Endothelial cell of umbilical vein (primary cell): Measurements from ENCODE around the gene LRRC19. TPM values are rescaled to one million over a fixed set of nuclear protein-coding genes. Genes with fewer than 3 reads are reported as not detected.

Experiments used
- BruUV-seq: library from RNA; stranded (reverse); fragments of 400-500 nt; replicated peaks from 2 replicates; lab custom pipeline; 2021; lab: Mats Ljungman, UMichigan
- CTCF ChIA-PET: fragments of 300-600, 350-600 bp; sonication (Branson Sonifier 250); formaldehyde crosslinking; loops from one replicate; lab custom pipeline; 2021; ENCODE audit warnings: antibody characterized with exemption, inconsistent platforms; lab: Charles Lee
- POLR2A ChIA-PET: fragments of 300-600, 350-600 bp; sonication (Branson Sonifier 250); formaldehyde crosslinking; loops from one replicate; lab custom pipeline; 2021; ENCODE audit warnings: antibody characterized with exemption, inconsistent platforms; lab: Charles Lee
- DNase-seq: peaks from one replicate; pipeline ENCODE4 v3.0.0-alpha.2; 2011; ENCODE audit warnings: low read depth, low spot score
- FAIRE-seq: peaks from 2 replicates; lab custom pipeline; 2011; peaks lifted over from hg19 to GRCh38; lab: Jason Lieb, UNC
- H2AFZ ChIP-seq: 2 replicates; pipeline ENCODE4 v1.6.0; 2012; ENCODE audit warnings: low read depth, low read length, control low read depth, inconsistent platforms
- H3K27ac ChIP-seq: 2 replicates; pipeline ENCODE4 v1.5.1; 2011; ENCODE audit warnings: low read depth, mild to moderate bottlenecking, control low read depth, low read length, moderate library complexity; ENCODE audit not compliant: insufficient read depth
- H3K27me3 ChIP-seq, 2 experiments: 2 replicates each; pipeline versions ENCODE4 v1.6.0 to v1.6.1; 2011; ENCODE audit warnings: low read length in 2 of 2, mixed read lengths in 1 of 2; ENCODE audit not compliant: control insufficient read depth in 2 of 2, insufficient read depth in 2 of 2
- H3K36me3 ChIP-seq, 2 experiments: 2 replicates in 1 of 2; 3 replicates in 1 of 2; pipeline ENCODE4 v1.5.1; 2011; ENCODE audit warnings: low read length in 2 of 2, mild to moderate bottlenecking in 1 of 2, moderate library complexity in 1 of 2; ENCODE audit not compliant: control insufficient read depth in 2 of 2, insufficient read depth in 2 of 2; ENCODE audit errors: extremely low read depth in 1 of 2
- H3K4me1 ChIP-seq: 3 replicates; pipeline ENCODE4 v1.5.1; 2011; ENCODE audit warnings: mild to moderate bottlenecking, low read length; ENCODE audit not compliant: control insufficient read depth, insufficient read depth; ENCODE audit errors: extremely low read depth
- H3K4me2 ChIP-seq: 2 replicates; pipeline ENCODE4 v1.6.1; 2011; ENCODE audit warnings: low read length, control low read depth, mixed read lengths; ENCODE audit not compliant: insufficient read depth
- H3K4me3 ChIP-seq, 3 experiments: fragments of 200-600 bp in 1 of 3; sonication (generic), shearing (Covaris generic) in 1 of 3; replicated peaks in 1 of 3; 2 replicates each; pipeline ENCODE4 v1.5.1; 2011 to 2016; ENCODE audit warnings: control low read depth in 3 of 3, low read length in 3 of 3, mild to moderate bottlenecking in 2 of 3, inconsistent platforms in 1 of 3, low read depth in 1 of 3, moderate library complexity in 1 of 3; ENCODE audit not compliant: insufficient read depth in 1 of 3
- H3K79me2 ChIP-seq: 2 replicates; pipeline ENCODE4 v1.6.0; 2012; ENCODE audit warnings: low read length, inconsistent platforms; ENCODE audit not compliant: control insufficient read depth, insufficient read depth
- H3K9ac ChIP-seq: replicated peaks from 2 replicates; pipeline ENCODE3; 2011; ENCODE audit warnings: low read length, control low read depth; ENCODE audit not compliant: insufficient read depth; ENCODE audit errors: extremely low read depth
- H3K9me1 ChIP-seq: replicated peaks from 3 replicates; pipeline ENCODE4 v1.6.0; 2011; ENCODE audit warnings: mild to moderate bottlenecking, low read length; ENCODE audit not compliant: control insufficient read depth, insufficient read depth; ENCODE audit errors: extremely low read depth
- H3K9me3 ChIP-seq: replicated peaks from 2 replicates; pipeline ENCODE4 v1.5.1; 2012; ENCODE audit warnings: low read length, inconsistent platforms; ENCODE audit not compliant: control insufficient read depth, insufficient read depth
- H4K20me1 ChIP-seq: replicated peaks from 2 replicates; pipeline ENCODE3; 2011; ENCODE audit warnings: mild to moderate bottlenecking, low read length; ENCODE audit not compliant: control insufficient read depth, insufficient read depth; ENCODE audit errors: extremely low read depth
- EZH2 ChIP-seq: IDR thresholded peaks from 2 replicates; pipeline ENCODE4 v1.6.1; 2012; ENCODE audit warnings: borderline replicate concordance, low read depth, mild to moderate bottlenecking, moderate library complexity, low read length, inconsistent platforms; ENCODE audit not compliant: severe bottlenecking
- FOS ChIP-seq: IDR thresholded peaks from 2 replicates; pipeline ENCODE4 v1.6.1; 2011; ENCODE audit warnings: mild to moderate bottlenecking, low read length, moderate library complexity, borderline replicate concordance; ENCODE audit not compliant: insufficient read depth
- GATA2 ChIP-seq: IDR thresholded peaks from 2 replicates; pipeline ENCODE4 v1.7.0; 2011; ENCODE audit warnings: low read depth, mild to moderate bottlenecking, moderate library complexity, mixed read lengths, low read length; ENCODE audit not compliant: insufficient read length, insufficient read depth
- JUN ChIP-seq: IDR thresholded peaks from 2 replicates; pipeline ENCODE4 v1.6.1; 2011; ENCODE audit warnings: borderline replicate concordance, low read depth; ENCODE audit not compliant: insufficient read length, insufficient read depth
- MYC ChIP-seq: IDR thresholded peaks from one replicate; pipeline ENCODE4 v1.6.1; 2011; ENCODE audit warnings: mild to moderate bottlenecking, low read depth, low read length
- POLR2A ChIP-seq: IDR thresholded peaks from 2 replicates; pipeline ENCODE4 v1.6.1; 2012; ENCODE audit warnings: low read depth, mild to moderate bottlenecking, control low read depth, low read length
- POLR2AphosphoS5 ChIP-seq: IDR thresholded peaks from 2 replicates; pipeline ENCODE4 v1.6.1; 2012; ENCODE audit warnings: low read depth, mild to moderate bottlenecking, control low read depth, low read length, moderate library complexity; ENCODE audit not compliant: insufficient read depth
- dilution Hi-C: fragments of 300-500 bp; cut with MboI; formaldehyde crosslinking; loops from one replicate; pipeline ENCODE4 v1.15.0; 2019; ENCODE audit warnings: low sequenced_read_pairs; ENCODE audit not compliant: extremely low pct_ligation_motif_present
- intact Hi-C: fragments of 100-400 bp; cut with micrococcal nuclease; formaldehyde crosslinking; loops from one replicate; pipeline ENCODE4 v1.10.0; 2022
- polyA plus RNA-seq, 4 experiments: library from polyadenylated mRNA; depleted of rRNA in 3 of 4; stranded (reverse) in 3 of 4; unstranded in 1 of 4; fragments of >200 nt; gene quantifications; 2 replicates each; pipeline versions ENCODE4 v1.2.1 to v1.2.3, GENCODE V29; 2011 to 2012; ENCODE audit warnings: missing spikeins in 1 of 4
- total RNA-seq: library from RNA; stranded (reverse); gene quantifications from 2 replicates; pipeline ENCODE4 v1.2.3, GENCODE V29; 2021
- TF ChIP-seq, protein P1 (sequence below), 2 donors: IDR thresholded peaks; 1 replicate in 1 of 2; 2 replicates in 1 of 2; pipeline ENCODE4 v1.5.1; 2011; ENCODE audit warnings: low read length in 2 of 2, mild to moderate bottlenecking in 2 of 2, moderate library complexity in 2 of 2, control low read depth in 1 of 2, inconsistent platforms in 1 of 2, low read depth in 1 of 2; ENCODE audit not compliant: insufficient read depth in 1 of 2; ENCODE audit errors: extremely low read depth in 1 of 2
- TF ChIP-seq, protein P2 (sequence below): IDR thresholded peaks from 2 replicates; pipeline ENCODE4 v1.6.1; 2011; ENCODE audit not compliant: insufficient read depth, insufficient read length

The LRRC19 gene
- total and polyA plus RNA-seq, 2 donors (not counting 3 experiments of a cell fraction or from before 2014, with no cell fraction given), result not detected

DNA sequence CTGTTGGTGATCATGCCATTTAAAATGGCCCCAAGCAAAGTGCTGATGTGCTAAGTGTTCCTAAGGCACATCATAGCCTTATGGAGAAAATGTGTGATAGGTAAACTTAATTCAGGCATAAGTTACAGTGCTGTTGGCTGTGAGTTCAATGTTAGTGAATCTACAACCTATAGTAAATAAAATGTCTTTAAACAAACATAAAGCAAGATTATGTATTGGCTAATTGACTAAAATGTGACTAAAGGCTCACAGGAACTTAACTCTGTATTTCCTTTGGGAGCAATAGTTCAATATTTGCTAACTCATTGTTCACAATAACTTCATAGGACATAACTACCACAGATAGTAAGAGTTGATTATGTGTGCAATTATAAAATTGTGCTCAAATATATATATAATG, 49.4 kb upstream of the LRRC19 start:
- H3K9ac ChIP-seq, result no peak overlapping the region
- no peaks in the 10 kb centered on the region for H3K36me3 ChIP-seq
- POLR2A ChIA-PET, result no interaction called here
- H3K79me2 ChIP-seq, result no peaks in the 10 kb centered on the region
- H3K4me1 ChIP-seq, result peaks cover 33% of the 10 kb centered on the region
- FAIRE-seq (no peak), DNase-seq (peak; percentile 17)
- no TSS peak for BruUV-seq
- no peaks in the 10 kb centered on the region for H3K9me3 ChIP-seq
- intact Hi-C loops (no loop called here), dilution Hi-C loops (no loop called here)
- CTCF ChIA-PET, result interaction anchor here (1.3 to 1.8 kb wide), 2 partner anchors 13 to 278 kb away, joined by 3 to 6 read pairs; no protein-coding TSS in a partner anchor
- no peak overlapping the region for H2AFZ ChIP-seq
- no peaks in the 10 kb centered on the region for H3K27me3 ChIP-seq
- no peaks in the 10 kb centered on the region for H3K9me1 ChIP-seq
- no peaks in the 10 kb centered on the region for H4K20me1 ChIP-seq
- TF ChIP-seq GATA2, result no peak
- no peak for TF ChIP-seq POLR2AphosphoS5
- H3K4me2 ChIP-seq, result no peak overlapping the region
- H3K4me3 ChIP-seq, result no peak overlapping the region
- H3K27ac ChIP-seq, result no peak overlapping the region

- peaks cover 26% of the 10 kb centered on the region for H3K4me1 ChIP-seq
- H3K27me3 ChIP-seq, result no peaks in the 10 kb centered on the region
- H3K36me3 ChIP-seq, result no peaks in the 10 kb centered on the region
- H2AFZ ChIP-seq, result no peak overlapping the region
- H3K4me2 ChIP-seq, result peak overlapping the region; percentile 68
- H3K4me3 ChIP-seq, result no peak overlapping the region
- dilution Hi-C loops (no loop called here), intact Hi-C loops (no loop called here)
- no peak for DNase-seq
- peak overlapping the region; percentile 64 for H3K27ac ChIP-seq
- H3K9ac ChIP-seq, result peak overlapping the region; percentile 53
- H3K9me1 ChIP-seq, result no peaks in the 10 kb centered on the region
- no TSS peak for BruUV-seq
- POLR2A ChIA-PET, result no interaction called here
- CTCF ChIA-PET, result interaction anchor here (0.8 to 1.8 kb wide), 10 partner anchors 11 to 279 kb away, joined by 3 to 6 read pairs (median 3); no protein-coding TSS in a partner anchor
- no peaks in the 10 kb centered on the region for H4K20me1 ChIP-seq
- no peaks in the 10 kb centered on the region for H3K79me2 ChIP-seq
- H3K9me3 ChIP-seq, result no peaks in the 10 kb centered on the region
- no peak for FAIRE-seq
- TF ChIP-seq GATA2 (no peak), JUN (no peak), EZH2 (no peak), MYC (no peak), FOS (no peak), POLR2A (no peak), POLR2AphosphoS5 (no peak)
- TF ChIP-seq, protein P1, sequence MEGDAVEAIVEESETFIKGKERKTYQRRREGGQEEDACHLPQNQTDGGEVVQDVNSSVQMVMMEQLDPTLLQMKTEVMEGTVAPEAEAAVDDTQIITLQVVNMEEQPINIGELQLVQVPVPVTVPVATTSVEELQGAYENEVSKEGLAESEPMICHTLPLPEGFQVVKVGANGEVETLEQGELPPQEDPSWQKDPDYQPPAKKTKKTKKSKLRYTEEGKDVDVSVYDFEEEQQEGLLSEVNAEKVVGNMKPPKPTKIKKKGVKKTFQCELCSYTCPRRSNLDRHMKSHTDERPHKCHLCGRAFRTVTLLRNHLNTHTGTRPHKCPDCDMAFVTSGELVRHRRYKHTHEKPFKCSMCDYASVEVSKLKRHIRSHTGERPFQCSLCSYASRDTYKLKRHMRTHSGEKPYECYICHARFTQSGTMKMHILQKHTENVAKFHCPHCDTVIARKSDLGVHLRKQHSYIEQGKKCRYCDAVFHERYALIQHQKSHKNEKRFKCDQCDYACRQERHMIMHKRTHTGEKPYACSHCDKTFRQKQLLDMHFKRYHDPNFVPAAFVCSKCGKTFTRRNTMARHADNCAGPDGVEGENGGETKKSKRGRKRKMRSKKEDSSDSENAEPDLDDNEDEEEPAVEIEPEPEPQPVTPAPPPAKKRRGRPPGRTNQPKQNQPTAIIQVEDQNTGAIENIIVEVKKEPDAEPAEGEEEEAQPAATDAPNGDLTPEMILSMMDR (IDR thresholded peaks at IDR 0.05; ENCODE audit: extremely low read depth in 1 of 2, insufficient read depth in 1 of 2, low read depth in 1 of 2, low read length in 2 of 2), result no peak
- TF ChIP-seq, protein P2, sequence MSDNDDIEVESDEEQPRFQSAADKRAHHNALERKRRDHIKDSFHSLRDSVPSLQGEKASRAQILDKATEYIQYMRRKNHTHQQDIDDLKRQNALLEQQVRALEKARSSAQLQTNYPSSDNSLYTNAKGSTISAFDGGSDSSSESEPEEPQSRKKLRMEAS, result no peak
Measured at GRCh38 chr9:27054125-27054524, 48.7 kb upstream of the LRRC19 start.
